T-cell (primary cell): ENCODE results near the gene ISOC2. TPM values are rescaled to one million over a fixed set of nuclear protein-coding genes. Genes with fewer than 3 reads are reported as not detected.

ENCODE experiments used
- ATAC-seq, 4 experiments: fragments of 200-7000 bp in 3 of 4; fragments of 150-1000 bp in 1 of 4; cut with Tn5 transposase; replicated peaks in 1 of 4; 1 replicate in 3 of 4; 2 replicates in 1 of 4; pipeline ENCODE4 v1.10.0; 2021; ENCODE audit warnings: moderate library complexity in 3 of 4, mild to moderate bottlenecking in 2 of 4, moderate number of reproducible peaks in 1 of 4
- CTCF ChIA-PET, 2 donors: fragments of 300-600 bp; sonication (Branson Sonifier 250); formaldehyde crosslinking; loops; one replicate each; lab custom pipeline; 2022; ENCODE audit warnings: antibody characterized with exemption in 2 of 2; lab: Charles Lee
- POLR2A ChIA-PET, 2 donors: fragments of 300-600 bp; sonication (Branson Sonifier 250); formaldehyde crosslinking; loops; one replicate each; lab custom pipeline; 2022; ENCODE audit warnings: antibody characterized with exemption in 2 of 2; lab: Charles Lee
- DNase-seq, 35 experiments: peaks; one replicate each; pipeline versions ENCODE4 v3.0.0 to v3.0.0-alpha.2; 2013 to 2023
- H3K27ac ChIP-seq: one replicate; pipeline ENCODE4 v1.5.1; 2013; ENCODE audit warnings: low read length
- H3K27me3 ChIP-seq, 2 experiments: replicated peaks in 1 of 2; 1 replicate in 1 of 2; 2 replicates in 1 of 2; pipeline versions ENCODE4 v1.6.1 to v1.7.0; 2013; ENCODE audit warnings: low read length in 1 of 2, mixed read lengths in 1 of 2; ENCODE audit not compliant: control insufficient read depth in 2 of 2, insufficient read depth in 2 of 2; ENCODE audit errors: extremely low read depth in 1 of 2
- H3K36me3 ChIP-seq, 2 donors: 1 replicate in 1 of 2; 2 replicates in 1 of 2; pipeline versions ENCODE4 v1.6.1 to v1.7.0; 2013; ENCODE audit warnings: low read length in 1 of 2; ENCODE audit not compliant: control insufficient read depth in 2 of 2, insufficient read depth in 1 of 2; ENCODE audit errors: extremely low read depth in 1 of 2
- H3K4me1 ChIP-seq, 2 experiments: 1 replicate in 1 of 2; 2 replicates in 1 of 2; pipeline versions ENCODE4 v1.6.1 to v1.7.0; 2013; ENCODE audit warnings: low read length in 2 of 2, mixed read lengths in 1 of 2; ENCODE audit not compliant: insufficient read depth in 2 of 2, control insufficient read depth in 1 of 2; ENCODE audit errors: extremely low read depth in 1 of 2
- H3K4me3 ChIP-seq, 2 donors: 1 replicate in 1 of 2; 2 replicates in 1 of 2; pipeline versions ENCODE4 v1.5.1 to v1.7.0; 2013; ENCODE audit warnings: mild to moderate bottlenecking in 2 of 2, low read length in 1 of 2, moderate library complexity in 1 of 2; ENCODE audit not compliant: control insufficient read depth in 1 of 2; ENCODE audit errors: extremely low read depth in 1 of 2
- H3K9me3 ChIP-seq: 2 replicates; pipeline ENCODE4 v1.7.0; 2013
- H3K27ac Mint-ChIP-seq, 2 donors: one replicate each; pipeline ENCODE4 v1.8.0; 2020 to 2021; ENCODE audit warnings: mild to moderate bottlenecking in 2 of 2, mixed read lengths in 2 of 2
- H3K27me3 Mint-ChIP-seq, 2 donors: one replicate each; pipeline ENCODE4 v1.8.0; 2021 to 2022; ENCODE audit warnings: mixed read lengths in 2 of 2
- H3K36me3 Mint-ChIP-seq: one replicate; pipeline ENCODE4 v1.8.0; 2021; ENCODE audit warnings: mixed read lengths
- H3K4me1 Mint-ChIP-seq, 3 donors: one replicate each; pipeline ENCODE4 v1.8.0; 2020 to 2022; ENCODE audit warnings: mixed read lengths in 3 of 3, mild to moderate bottlenecking in 1 of 3
- H3K4me3 Mint-ChIP-seq, 3 donors: one replicate each; pipeline ENCODE4 v1.8.0; 2020 to 2022; ENCODE audit warnings: mild to moderate bottlenecking in 3 of 3, mixed read lengths in 3 of 3, moderate library complexity in 3 of 3
- H3K9me3 Mint-ChIP-seq, 3 donors: one replicate each; pipeline ENCODE4 v1.8.0; 2020 to 2022; ENCODE audit warnings: mixed read lengths in 3 of 3
- WGBS: methylation state at CpG from one replicate; pipeline ENCODE4 v1.1.5; 2013; ENCODE audit warnings: missing lambda C conversion rate; ENCODE audit not compliant: insufficient coverage; 5-methylcytosine and 5-hydroxymethylcytosine counted together
- total RNA-seq, 35 experiments: library from RNA in 6 of 35; stranded (reverse) in 6 of 35; fragments of 120-200 nt in 1 of 35; gene quantifications; one replicate each; pipeline versions ENCODE4 v1.2.1 to v1.2.4 and lab custom pipeline; 2013 to 2026

Gene ISOC2
- total RNA-seq, 5 donors from 2014 or later (not counting 1 experiment from before 2014, with no cell fraction given) = 6.8 to 18.9 (median 14.7) TPM

DNA sequence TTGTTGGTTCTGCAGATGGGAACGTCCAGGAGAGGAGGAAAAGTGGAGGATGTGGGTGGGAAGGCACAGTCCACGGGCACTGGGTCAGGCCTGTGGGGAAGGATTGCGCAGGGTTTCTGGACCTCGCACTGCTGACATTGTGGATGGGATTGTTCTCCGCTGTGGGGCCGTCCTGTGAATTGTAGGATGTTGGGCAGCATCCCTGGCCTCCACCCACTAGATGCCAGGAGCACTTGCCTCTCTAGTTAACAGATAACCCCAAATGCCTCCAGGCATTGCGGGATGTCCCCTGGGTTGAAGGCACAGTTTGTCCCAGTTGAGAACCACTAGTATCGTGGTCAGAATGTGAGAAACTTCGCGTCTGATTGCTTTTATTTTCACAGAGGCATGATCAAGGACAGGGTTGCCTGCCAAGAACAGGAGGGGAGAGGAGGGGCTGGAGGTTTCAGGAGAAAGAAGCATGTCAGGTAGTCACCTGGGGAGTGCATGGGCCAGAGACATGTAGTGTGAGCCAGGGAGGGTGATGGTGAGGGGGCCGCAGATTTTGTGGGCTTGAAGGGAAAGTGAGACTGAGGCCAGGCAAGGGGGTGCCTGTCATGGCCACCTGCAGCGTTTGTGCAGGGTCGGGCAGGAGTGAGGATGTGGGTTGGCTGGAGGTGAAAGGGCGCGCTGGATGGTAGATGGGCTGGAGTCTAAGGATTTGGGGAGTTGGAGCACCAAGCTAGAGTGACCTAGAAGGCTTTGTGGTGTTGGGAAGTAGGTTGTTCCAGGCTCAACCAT, 18.2 kb upstream of the ISOC2 start:
- Histone ChIP-seq H3K4me3 (no peak overlapping the region), H3K9me3 (no peaks in the 10 kb centered on the region), H3K36me3 (peaks cover 8 to 11% of the 10 kb centered on the region in 2 donors), H3K4me1 (peaks cover 9 to 40% of the 10 kb centered on the region in 2 experiments), H3K27ac (no peak overlapping the region), H3K27me3 (peaks cover 0 to 10% of the 10 kb centered on the region in 2 experiments)
- Mint-ChIP-seq H3K4me3 (peak overlapping the region in 2 of 3 donors; percentile 25 to 82), H3K27me3 (no peaks in the 10 kb centered on the region), H3K36me3 (peaks cover 8% of the 10 kb centered on the region), H3K27ac (no peak overlapping the region), H3K9me3 (no peaks in the 10 kb centered on the region), H3K4me1 (peaks cover 26 to 38% (median 31%) of the 10 kb centered on the region in 3 donors)
- DNase-seq = no peak
- WGBS = 70% methylated on average over 9 of the region's 15 CpGs
- no peak for ATAC-seq
- POLR2A ChIA-PET = interaction anchor here in 1 of 2 donors (0.6 to 0.7 kb wide), 2 partner anchors 17 to 1032 kb away, joined by 3 read pairs; no protein-coding TSS in a partner anchor
- CTCF ChIA-PET = interaction anchor here in 1 of 2 donors (0.6 kb wide), 1 partner anchor 1032 kb away, joined by 3 read pairs; no protein-coding TSS in a partner anchor

DNA sequence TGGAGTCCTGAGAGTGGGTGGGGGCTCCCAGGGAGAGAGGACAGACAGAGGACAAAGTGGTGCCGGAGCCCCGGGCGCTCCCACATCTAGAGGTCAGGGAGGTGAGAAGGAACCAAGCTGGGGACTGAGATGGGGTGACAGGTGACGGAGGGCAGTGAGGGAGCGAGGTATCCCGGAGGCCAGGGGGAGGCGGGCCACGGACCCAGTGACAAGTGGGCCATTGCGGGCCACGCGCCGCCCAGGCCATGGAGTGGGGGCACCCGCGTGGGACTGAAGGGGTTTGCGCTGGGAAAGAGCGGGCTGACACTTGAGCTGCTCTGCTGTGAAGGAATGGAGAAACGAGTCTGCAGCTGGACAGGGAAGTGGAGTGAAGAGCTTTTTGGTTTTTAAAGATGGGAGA, 17.6 kb upstream of the ISOC2 start:
- Histone ChIP-seq H3K4me3 (no peak overlapping the region), H3K36me3 (peaks cover 8 to 11% of the 10 kb centered on the region in 2 donors), H3K27me3 (peaks cover 0 to 5% of the 10 kb centered on the region in 2 experiments), H3K9me3 (no peaks in the 10 kb centered on the region), H3K27ac (no peak overlapping the region), H3K4me1 (peaks cover 3 to 34% of the 10 kb centered on the region in 2 experiments)
- Mint-ChIP-seq H3K9me3 (no peaks in the 10 kb centered on the region), H3K4me3 (peak overlapping the region in 2 of 3 donors; percentile 41 to 82), H3K4me1 (peaks cover 26 to 34% (median 28%) of the 10 kb centered on the region in 3 donors), H3K27me3 (no peaks in the 10 kb centered on the region), H3K36me3 (peaks cover 8% of the 10 kb centered on the region), H3K27ac (peak overlapping the region in 1 of 2 donors; percentile 54)
- ChIA-PET CTCF (interaction anchor here in 1 of 2 donors (0.6 kb wide), 1 partner anchor 1031 kb away, joined by 3 read pairs; no protein-coding TSS in a partner anchor), POLR2A (no interaction called here)
- DNase-seq = no peak
- 95% methylated on average over 16 of the region's 17 CpGs for WGBS
- no peak for ATAC-seq

DNA sequence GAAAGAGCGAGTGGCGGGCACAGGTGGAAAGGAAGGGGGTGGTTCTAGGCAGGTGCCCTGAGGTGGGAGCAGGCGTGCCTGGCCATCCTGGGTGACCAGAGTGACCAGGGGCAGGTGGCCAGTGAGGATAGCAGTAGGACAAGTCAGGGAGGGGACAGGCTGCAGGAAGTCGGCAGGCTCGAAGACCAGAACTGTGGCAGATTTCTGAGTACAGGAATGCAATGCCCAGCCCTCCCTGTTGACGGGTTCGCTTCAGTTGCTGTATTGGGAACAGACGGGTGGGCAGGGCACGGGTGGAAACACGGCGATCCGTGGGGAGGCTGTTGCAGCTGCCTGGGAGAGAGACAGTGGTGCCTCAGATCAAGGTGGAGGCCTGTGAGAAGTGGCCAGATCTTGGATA, 16.9 kb upstream of the ISOC2 start:
- Histone ChIP-seq H3K27me3 (peaks cover 0 to 4% of the 10 kb centered on the region in 2 experiments), H3K36me3 (peaks cover 8% of the 10 kb centered on the region in 2 donors), H3K4me1 (peaks cover 2 to 28% of the 10 kb centered on the region in 2 experiments), H3K4me3 (no peak overlapping the region), H3K27ac (no peak overlapping the region), H3K9me3 (no peaks in the 10 kb centered on the region)
- ATAC-seq = no peak
- Mint-ChIP-seq H3K9me3 (no peaks in the 10 kb centered on the region), H3K4me1 (peaks cover 26 to 34% (median 28%) of the 10 kb centered on the region in 3 donors), H3K27ac (peak overlapping the region in 1 of 2 donors; percentile 54), H3K27me3 (no peaks in the 10 kb centered on the region), H3K36me3 (peaks cover 8% of the 10 kb centered on the region), H3K4me3 (peak overlapping the region; percentile 41 to 85 (median 82))
- ChIA-PET CTCF (interaction anchor here in 1 of 2 donors (2.0 kb wide), 1 partner anchor 17 kb away, joined by 14 read pairs; the partner anchor contains the start of gene ISOC2), POLR2A (no interaction called here)
- WGBS = 95% methylated on average over 12 of the region's 12 CpGs
- DNase-seq = no peak

DNA sequence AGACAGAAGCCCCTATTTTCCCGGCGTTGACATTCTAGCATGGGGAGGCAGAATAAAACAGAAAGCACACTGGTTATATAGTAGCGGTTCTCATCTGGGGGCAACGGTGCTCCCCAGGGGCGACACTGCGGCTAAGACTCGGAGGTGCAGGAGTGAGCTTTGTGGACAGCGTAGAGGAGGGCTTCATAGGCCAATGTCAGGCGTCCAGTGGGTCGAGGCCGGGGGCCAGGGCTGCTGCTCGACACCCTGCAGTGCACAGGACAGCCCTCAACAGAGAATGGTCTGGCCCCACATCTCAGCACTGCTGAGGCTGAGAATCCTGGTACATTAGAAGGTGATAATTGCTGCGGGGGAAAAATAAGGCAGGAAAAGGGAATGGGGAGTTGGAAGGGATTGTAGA, 16.5 kb upstream of the ISOC2 start:
- Mint-ChIP-seq H3K36me3 (peaks cover 8% of the 10 kb centered on the region), H3K27me3 (no peaks in the 10 kb centered on the region), H3K9me3 (no peaks in the 10 kb centered on the region), H3K27ac (peak overlapping the region; percentile 2 to 23), H3K4me1 (peaks cover 26 to 34% (median 28%) of the 10 kb centered on the region in 3 donors), H3K4me3 (peak overlapping the region; percentile 41 to 85 (median 82))
- Histone ChIP-seq H3K4me1 (peaks cover 2 to 24% of the 10 kb centered on the region in 2 experiments), H3K4me3 (no peak overlapping the region), H3K36me3 (peaks cover 5 to 8% of the 10 kb centered on the region in 2 donors), H3K9me3 (no peaks in the 10 kb centered on the region), H3K27me3 (peaks cover 0 to 7% of the 10 kb centered on the region in 2 experiments), H3K27ac (no peak overlapping the region)
- ATAC-seq (no peak), DNase-seq (no peak)
- WGBS = 94% methylated on average over 13 of the region's 13 CpGs
- CTCF ChIA-PET = interaction anchor here in 1 of 2 donors (1.3 to 2.0 kb wide), 2 partner anchors 16 to 26 kb away, joined by 14 to 21 read pairs; partner anchors contain the start of gene ISOC2
- POLR2A ChIA-PET = interaction anchor here (0.6 to 1.4 kb wide), 2 partner anchors 16 to 124 kb away, joined by 3 to 6 read pairs; partner anchors contain the start of gene ISOC2 (in 1 of the 2)

DNA sequence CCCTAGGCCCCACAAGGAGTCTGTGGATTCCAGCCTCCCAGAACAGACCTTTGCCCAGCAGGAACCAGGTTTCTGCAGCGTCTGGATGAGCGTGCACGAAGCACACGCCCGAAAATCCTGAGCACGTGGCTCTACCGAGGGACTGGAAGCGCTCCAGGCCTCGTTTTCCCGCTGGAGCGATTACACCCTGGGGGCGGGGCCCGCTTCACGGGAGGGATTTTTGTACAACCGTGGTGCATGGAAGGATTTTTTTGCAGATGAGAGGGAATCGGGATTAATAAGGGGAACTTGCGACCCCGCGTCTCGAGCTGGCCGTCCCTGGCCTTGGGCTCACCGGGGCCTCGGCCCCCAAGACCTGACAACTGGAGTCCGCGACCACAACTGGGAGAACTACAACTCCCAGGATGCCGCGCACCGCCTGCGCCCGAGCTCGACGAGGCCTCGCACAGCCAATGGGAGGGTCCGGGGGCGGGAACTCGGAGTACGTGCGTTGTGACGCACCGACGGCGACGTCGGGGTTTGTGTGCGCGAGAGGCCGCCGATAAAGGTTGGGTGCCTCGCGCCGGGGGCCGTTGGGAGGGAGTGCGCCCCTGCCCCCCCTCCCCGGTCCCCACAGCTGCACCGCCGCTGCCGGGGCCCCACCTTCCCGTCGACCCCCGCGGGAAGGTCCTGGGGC, 14.8 kb upstream of the ISOC2 start, which contains the start of gene ZNF628:
ZNF628 (plus strand) TSS at position 518 of the 676 bp plus-strand sequence. CDS start 3,294 bp downstream, outside the sequence.
- WGBS = 2% methylated on average over 48 of the region's 61 CpGs
- Histone ChIP-seq H3K27me3 (peaks cover 0 to 10% of the 10 kb centered on the region in 2 experiments), H3K9me3 (no peaks in the 10 kb centered on the region), H3K4me1 (peaks cover 2 to 24% of the 10 kb centered on the region in 2 experiments), H3K27ac (peak within 1 kb of the TSS; percentile 66), H3K4me3 (peak within 1 kb of the TSS; percentile 53 to 90), H3K36me3 (peaks cover 0 to 4% of the 10 kb centered on the region in 2 donors)
- Mint-ChIP-seq H3K27me3 (no peaks in the 10 kb centered on the region), H3K27ac (peak within 1 kb of the TSS; percentile 91 to 94), H3K4me3 (peak within 1 kb of the TSS; percentile 82 to 86 (median 86)), H3K36me3 (peaks cover 8% of the 10 kb centered on the region), H3K9me3 (no peaks in the 10 kb centered on the region), H3K4me1 (peaks cover 26 to 34% (median 28%) of the 10 kb centered on the region in 3 donors)
- DNase-seq (peak; percentile 96 to 99 (median 98)), ATAC-seq (peak; percentile 95)
- ChIA-PET CTCF (interaction anchor here (0.6 to 2.0 kb wide), 10 partner anchors 9 to 150 kb away, joined by 3 to 21 read pairs (median 6); partner anchors contain the start of genes FIZ1 (in 1 of the 2), ISOC2 (in 1 of the 2) and ZNF784 (in 1 of the 2)), POLR2A (interaction anchor here in 1 of 2 donors (0.6 to 1.6 kb wide), 5 partner anchors 15 to 397 kb away, joined by 4 to 13 read pairs (median 6); partner anchors contain the start of genes ISOC2 and ZNF784)
